H1 (cell line): ENCODE data around the gene FBLN2. TPM values are rescaled to one million over a fixed set of nuclear protein-coding genes. Genes with fewer than 3 reads are reported as not detected.

ENCODE experiments used
- ASH2L ChIP-seq: fragments of 200-600, 300-600 bp; sonication (generic); IDR thresholded peaks from one replicate; pipeline ENCODE4 v1.7.1; 2017; ENCODE audit warnings: low read length
- CTBP2 ChIP-seq: IDR thresholded peaks from 2 replicates; pipeline ENCODE4 v1.7.0; 2011; ENCODE audit warnings: borderline replicate concordance, mild to moderate bottlenecking, moderate library complexity, mixed read lengths, low read length; ENCODE audit not compliant: insufficient read depth, insufficient read length
- GTF2F1 ChIP-seq: IDR thresholded peaks from 2 replicates; pipeline ENCODE4 v1.6.1; 2012; ENCODE audit warnings: low read depth, low read length, improper control_type of control experiment, borderline replicate concordance
- KDM4A ChIP-seq: IDR thresholded peaks from one replicate; pipeline ENCODE4 v1.7.1; 2012; ENCODE audit warnings: low read depth, mild to moderate bottlenecking, moderate library complexity, low read length, inconsistent platforms; ENCODE audit not compliant: severe bottlenecking
- KDM5A ChIP-seq: fragments of 200-600 bp; IDR thresholded peaks from 2 replicates; pipeline ENCODE4 v1.7.1; 2012; ENCODE audit warnings: mild to moderate bottlenecking, low read length, inconsistent platforms, mixed read lengths
- MAFK ChIP-seq: IDR thresholded peaks from 2 replicates; pipeline ENCODE4 v1.6.1; 2012; ENCODE audit warnings: low read depth, mild to moderate bottlenecking, improper control_type of control experiment, low read length
- SP1 ChIP-seq: IDR thresholded peaks from 2 replicates; pipeline ENCODE4 v1.6.1; 2011; ENCODE audit warnings: low read depth, low read length
- TBP ChIP-seq: IDR thresholded peaks from 2 replicates; pipeline ENCODE4 v1.6.1; 2011; ENCODE audit warnings: low read depth, low read length, improper control_type of control experiment
- polyA plus RNA-seq, 7 experiments: library from polyadenylated mRNA; depleted of rRNA in 3 of 7; stranded (reverse) in 5 of 7; unstranded in 2 of 7; fragments of >200 nt in 5 of 7; fragments of 200-250 nt in 2 of 7; gene quantifications; 1 replicate in 5 of 7; 2 replicates in 1 of 7; 4 replicates in 1 of 7; pipeline versions ENCODE4 v1.2.1 to v1.2.3, GENCODE V29; 2011 to 2013; ENCODE audit warnings: missing spikeins in 2 of 7, mixed read lengths in 2 of 7
- total RNA-seq: library from RNA; stranded (reverse); fragmentation: NEBNext Ultra II Directional; extraction: Animal tissue kit (Norgen Biotek cat#: 25700); gene quantifications from 2 replicates; pipeline ENCODE4 v1.2.1, GENCODE V29; 2021
- TF ChIP-seq, protein P1 (sequence below): IDR thresholded peaks from 2 replicates; pipeline ENCODE4 v1.6.1; 2011; ENCODE audit warnings: low read length, improper control_type of control experiment

Gene FBLN2
- total and polyA plus RNA-seq, 2 of the 8 experiments (the other 6 are each of a cell fraction or from before 2014, with no cell fraction given) = 17.4 to 24.2 TPM

DNA sequence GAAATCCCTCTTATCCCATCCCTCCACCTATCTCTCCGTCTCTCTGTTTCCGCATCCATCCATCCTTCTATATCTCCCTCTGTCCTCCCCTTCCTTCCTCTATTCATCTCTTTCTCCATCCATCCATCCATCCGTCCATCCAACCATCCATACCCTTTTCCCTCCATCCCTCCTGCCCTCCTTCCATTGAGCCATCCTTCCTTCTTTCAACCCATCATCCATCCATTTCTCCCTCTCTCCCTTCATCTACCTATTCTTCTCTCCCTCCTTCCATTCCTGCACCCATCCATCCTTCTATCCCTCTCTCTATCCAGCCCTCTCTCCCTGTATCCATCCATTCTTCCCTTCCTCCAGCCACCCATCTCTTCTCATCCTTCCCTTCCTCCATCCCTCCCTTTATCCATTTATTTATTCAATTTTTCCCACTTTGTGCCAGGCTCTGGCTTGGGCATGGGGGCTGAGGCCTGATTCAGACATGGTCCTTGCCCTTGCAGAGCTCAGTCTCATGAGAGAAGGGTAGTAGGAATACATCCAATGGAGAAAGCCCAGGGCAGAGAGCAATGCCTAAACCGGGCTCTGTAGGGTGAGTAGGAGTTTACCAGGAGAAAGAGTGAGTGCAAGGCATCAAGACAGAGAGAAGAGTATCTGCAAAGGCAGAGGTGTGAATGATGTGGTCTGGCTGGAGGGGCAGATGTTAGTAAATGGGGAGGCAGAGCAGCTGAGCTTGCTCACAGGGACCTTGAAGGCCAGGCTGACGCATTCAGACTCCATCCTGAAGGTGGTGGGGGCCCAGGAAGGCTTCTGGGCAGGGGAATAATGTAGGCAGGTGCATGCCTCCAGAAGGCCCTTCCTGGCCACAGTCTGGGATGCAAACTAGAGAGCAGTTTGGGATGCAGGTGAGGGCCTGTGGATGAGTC is 19.5 kb upstream of the FBLN2 start (continued):
- TF ChIP-seq SP1 (no peak), KDM4A (no peak), KDM5A (no peak), TBP (no peak), ASH2L (no peak), CTBP2 (no peak), GTF2F1 (no peak), MAFK (no peak)
- TF ChIP-seq, protein P1, sequence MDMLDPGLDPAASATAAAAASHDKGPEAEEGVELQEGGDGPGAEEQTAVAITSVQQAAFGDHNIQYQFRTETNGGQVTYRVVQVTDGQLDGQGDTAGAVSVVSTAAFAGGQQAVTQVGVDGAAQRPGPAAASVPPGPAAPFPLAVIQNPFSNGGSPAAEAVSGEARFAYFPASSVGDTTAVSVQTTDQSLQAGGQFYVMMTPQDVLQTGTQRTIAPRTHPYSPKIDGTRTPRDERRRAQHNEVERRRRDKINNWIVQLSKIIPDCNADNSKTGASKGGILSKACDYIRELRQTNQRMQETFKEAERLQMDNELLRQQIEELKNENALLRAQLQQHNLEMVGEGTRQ = no peak
